Activated effector memory CD4-positive, alpha-beta T cell treated with anti-CD3 and anti-CD28 coated beads, Interleukin-2, amount 50 U/mL, for 16 hours (primary cell): ENCODE results near the gene ART5.
"Not testable (repeated sequence)": the region's sequence is repeated elsewhere in the genome, so short reads cannot be mapped to it uniquely, and the experiment has no call there.

Source experiments
- DNase-seq: peaks from one replicate; pipeline ENCODE4 v3.0.0-alpha.2; 2020

ART5 gene

GRCh38 chr11:3655547-3655946, 13.8 kb upstream of the ART5 start:
- no peak for DNase-seq

GRCh38 chr11:3652514-3652913, 10.7 kb upstream of the ART5 start:
- DNase-seq: not testable (repeated sequence)

DNA sequence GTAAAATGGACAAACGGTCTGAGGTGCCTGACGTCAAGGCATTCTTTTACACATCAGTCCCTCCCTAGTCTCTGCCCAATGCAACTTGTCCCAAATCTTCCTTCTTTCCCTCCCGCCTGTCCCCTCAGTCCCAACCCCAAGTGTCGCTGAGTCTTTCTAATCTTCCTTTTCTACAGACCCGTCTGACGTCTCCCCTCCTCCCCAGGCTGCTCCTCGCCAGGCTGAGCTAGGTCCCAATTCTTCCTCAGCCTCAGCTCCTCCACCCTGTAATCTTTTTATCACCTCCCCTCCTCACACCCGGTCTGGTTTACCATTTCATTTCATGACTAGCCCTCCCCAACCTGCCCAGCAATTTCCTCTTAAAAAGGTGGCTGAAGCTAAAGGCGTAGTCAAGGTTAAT, 7.6 kb upstream of the ART5 start:
- DNase-seq: not testable (repeated sequence)

GRCh38 chr11:3648843-3649242, 7.1 kb upstream of the ART5 start:
- not testable (repeated sequence) for DNase-seq

DNA sequence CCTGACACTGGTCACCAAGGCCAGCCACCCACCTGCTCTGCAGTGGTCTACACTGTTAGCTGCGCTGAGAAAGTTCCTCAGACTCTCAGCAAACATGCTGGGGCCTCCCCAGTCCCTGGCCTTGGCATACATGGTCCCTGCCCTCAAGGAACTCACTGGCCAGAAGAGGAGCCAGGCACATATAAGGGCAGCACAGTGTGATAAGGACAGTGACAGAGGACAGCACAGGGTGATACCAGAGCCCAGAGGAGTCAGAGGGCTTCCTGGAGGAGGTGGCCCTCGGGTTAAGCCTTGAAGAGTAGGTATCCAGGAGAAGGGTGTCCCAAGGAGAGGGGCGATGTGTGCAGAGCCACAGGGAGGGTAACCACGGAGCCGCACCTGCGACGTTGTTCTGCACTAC, 3.8 kb upstream of the ART5 start:
- no peak for DNase-seq

DNA sequence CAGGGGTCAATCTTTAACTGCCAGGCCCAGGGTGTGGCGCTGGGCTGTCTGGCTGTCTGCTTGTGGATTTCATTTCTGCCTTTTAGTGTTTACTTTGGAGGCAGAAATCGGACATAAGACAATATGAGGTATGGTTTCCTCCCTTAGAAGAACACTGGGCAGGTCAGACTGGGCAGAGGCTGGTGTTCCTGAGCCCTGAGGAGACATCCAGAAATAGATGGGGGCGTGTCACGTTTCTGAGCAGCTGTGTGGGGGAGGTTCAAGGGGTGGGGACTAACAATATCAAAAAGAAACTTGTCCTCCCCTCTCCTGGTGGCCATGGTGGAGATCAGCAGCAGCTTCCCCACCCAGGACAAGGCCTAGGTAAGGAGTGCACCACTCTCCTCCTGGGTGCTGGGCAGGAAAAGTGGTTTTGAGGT, 3.0 kb upstream of the ART5 start, which contains the start of gene ART1:
ART1 (plus strand) TSS at position 312 of the 419 bp plus-strand sequence. CDS start 14,086 bp downstream, outside the sequence.
- DNase-seq: no peak

- not testable (repeated sequence) for DNase-seq
Observed at GRCh38 chr11:3643102-3643546, 1.3 kb upstream of the ART5 start.

DNA sequence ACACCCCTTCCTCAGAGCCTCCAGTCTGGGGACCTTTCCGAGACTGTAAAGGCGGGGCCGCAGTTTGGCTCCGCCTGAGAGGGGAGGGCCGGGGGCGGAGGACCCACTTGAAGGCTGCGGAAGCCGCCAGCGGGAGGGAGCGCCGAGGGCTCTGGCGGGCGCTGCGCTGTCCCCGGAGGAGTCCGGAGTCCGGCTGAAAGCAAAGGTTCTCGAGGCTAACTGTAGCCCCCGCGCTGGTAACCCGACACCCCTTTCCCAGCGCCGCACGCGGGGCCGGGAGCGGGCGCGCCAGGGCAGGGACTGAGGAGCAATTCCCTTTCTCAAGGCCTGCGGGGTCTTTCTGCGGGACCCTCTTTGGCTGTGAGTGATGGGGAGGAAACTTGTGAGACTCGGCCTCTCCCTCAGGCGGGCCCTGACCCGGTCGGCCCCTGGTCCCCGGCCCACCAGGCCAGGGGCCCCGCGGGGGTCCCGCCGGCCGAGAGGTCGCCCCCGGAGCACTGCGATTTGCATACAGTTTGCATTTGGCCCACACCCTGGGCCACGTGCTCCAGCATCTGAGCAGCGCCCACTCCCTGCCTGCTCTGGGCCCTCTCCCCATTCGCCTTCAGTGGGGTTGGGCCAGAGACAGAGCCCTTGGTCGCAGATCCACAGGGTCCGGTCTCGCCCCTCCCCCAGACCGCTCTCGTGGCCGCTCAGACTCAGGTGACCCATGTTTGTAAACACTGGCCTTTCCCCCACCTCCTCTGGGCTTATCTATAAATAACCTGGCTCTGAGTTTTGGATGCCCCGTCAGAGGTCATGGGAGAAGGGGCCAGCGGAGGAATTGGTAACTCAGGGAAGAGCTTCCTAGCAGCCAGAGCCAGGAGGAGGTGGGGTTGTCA, 519 bp upstream of the ART5 start:
- DNase-seq: peak; percentile 84

GRCh38 chr11:3641191-3641590, 601 bp downstream of the ART5 start:
- DNase-seq: no peak

DNA sequence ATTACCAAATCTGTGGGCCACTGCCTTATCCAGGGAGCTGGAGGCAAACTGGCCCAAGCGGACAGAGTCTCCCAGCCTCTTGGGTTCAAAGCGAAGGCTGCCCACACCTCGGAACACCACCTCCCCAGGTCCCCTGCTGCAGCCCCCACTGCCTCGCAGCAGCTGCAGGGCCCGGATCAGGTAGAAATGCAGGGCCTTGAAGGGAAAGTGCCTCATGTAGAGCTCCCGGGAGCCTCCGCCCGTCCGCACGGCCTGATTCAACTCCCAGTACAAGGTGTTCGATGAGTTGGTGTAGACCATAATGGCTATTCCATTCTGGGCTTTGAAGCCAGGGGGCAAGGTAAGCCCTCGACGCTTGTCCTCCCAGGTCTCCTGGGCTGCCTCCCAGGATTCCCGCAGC, 2.0 kb downstream of the ART5 start:
- no peak for DNase-seq

DNA sequence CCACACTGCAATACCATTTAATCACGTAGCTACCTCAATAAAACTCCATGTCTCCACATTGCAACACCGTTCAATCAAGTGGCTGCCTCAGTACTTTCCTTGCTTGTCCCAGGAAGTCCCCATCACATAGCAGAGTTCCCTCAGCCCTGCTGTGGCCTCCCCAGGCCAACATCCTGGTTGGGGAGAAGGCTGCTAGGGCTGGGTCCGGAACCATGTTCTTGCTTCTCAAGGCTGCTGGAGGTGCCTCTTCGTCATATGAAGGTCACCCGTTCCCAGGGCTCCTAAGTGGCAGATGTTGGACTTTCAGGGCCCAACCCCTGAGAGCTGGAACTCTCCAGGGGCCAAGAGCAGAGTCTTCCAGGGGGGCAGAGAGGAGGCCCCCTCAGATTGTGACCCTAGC, 3.3 kb downstream of the ART5 start:
- DNase-seq: no peak

GRCh38 chr11:3637201-3637600, 4.6 kb downstream of the ART5 start:
- no peak for DNase-seq

DNA sequence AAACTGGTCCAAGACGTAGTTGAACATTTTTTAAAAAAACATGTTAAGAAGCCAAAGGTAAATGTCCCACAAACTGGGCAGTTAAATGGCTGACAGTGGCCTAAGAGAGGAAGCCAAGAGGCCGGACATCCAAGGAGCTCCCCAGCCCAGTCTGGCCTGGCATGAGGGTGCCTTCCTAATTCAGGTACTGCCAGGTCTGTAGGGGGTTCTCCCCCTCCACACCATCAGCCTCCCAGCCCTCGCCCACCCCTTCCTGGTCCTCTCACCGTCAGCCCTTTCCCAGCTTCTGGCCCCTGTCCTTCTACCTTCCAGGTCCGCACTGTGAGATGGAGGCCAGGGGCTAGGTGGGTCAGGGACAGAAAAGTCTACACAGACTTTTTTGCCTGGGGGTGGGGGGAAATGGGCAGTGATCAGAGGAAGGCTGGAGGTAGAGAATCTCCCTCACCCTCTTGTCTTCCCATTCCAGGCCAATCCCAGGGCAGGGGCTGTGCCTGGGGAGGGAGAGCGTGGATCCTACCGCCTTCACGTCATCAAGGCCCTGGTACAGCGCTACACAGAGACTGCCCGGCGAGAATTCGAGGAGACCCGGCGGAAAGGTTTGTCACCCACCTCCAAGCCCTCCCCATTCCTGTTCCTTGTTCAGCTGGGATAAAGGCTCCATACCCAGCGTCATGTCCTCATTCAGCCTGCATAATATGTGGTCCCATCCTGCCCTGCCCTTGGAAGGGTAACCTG, 6.0 kb downstream of the ART5 start:
- no peak for DNase-seq

GRCh38 chr11:3632070-3632660, 9.6 kb downstream of the ART5 start:
- DNase-seq: no peak

- DNase-seq: no peak
Observed at GRCh38 chr11:3631331-3631730, 10.5 kb downstream of the ART5 start.

- DNase-seq: no peak
Observed at GRCh38 chr11:3627291-3627690, 14.5 kb downstream of the ART5 start.

- no peak for DNase-seq
Observed at GRCh38 chr11:3626250-3626960, 15.4 kb downstream of the ART5 start.

DNA sequence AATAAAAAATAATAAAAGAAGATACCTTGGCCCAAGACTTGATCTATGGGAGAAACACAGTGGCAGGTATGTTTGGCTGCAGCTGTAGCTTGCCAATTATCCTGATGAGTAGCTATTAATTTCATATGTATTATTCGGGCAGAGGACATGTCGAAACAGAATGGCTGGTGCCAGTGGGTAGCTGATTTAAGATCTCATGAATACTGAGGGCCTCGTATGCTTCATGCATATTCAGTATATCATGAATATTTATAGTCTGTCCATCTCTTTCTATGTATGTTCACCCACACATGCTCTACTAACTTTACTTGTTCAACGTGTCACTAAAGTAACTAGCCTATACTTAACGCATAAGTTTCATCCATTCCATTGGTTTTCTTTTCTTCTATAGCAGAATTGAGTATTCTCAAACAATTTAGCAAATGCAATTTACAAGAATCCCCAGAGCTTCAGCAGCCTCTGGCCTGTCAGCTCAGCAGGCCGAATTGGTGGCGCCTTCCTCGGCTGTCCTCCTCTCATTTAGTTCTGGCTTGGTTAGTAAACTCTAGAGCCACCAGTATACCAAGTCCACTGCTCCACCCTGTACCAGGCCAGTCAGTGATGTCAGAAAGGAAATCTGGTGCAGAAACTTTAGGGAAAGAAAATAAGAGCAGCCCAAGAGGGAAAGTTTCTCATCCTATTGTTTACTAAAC, 17.9 kb downstream of the ART5 start:
- DNase-seq: no peak

DNA sequence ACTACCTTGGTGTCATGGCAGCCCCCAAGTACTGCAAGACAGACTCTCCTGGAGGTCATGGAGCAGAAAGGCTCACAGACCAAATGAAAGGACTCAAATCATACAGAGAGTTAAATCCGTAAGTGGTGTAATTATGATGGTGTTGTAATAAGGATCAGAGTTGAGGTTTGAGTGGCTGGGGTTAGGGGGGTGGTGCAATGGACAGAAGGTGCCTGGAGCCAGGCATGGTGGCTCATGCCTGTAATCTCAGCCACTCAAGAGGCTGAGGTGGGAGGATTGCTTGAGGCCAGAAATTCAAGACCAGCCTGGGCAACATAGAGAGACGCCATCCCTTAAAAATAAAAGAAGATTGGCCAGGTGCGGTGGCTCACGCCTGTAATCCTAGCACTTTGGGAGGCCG, 18.7 kb downstream of the ART5 start:
- DNase-seq: no peak

DNA sequence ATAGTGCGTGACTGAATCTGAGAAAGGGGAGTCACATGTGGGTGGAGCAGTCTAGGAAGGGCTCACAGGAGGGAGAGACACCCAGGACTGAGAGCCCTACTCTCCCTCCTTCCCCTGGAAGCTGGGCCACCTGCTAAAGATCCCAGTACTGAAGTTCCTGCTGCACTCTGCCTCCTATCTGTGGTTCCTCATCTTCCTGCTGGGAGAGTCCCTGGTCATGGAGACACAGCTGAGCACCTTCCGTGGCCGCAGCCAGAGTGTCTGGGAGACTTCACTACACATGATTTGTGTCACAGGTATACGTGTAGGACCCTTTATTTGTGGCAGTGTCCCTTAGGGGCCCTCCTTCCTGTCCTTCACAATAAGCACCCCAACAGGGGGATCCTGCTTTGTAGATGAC, 19.3 kb downstream of the ART5 start:
- DNase-seq: no peak

- DNase-seq: no peak
Observed at GRCh38 chr11:3617990-3618389, 23.8 kb downstream of the ART5 start.

DNA sequence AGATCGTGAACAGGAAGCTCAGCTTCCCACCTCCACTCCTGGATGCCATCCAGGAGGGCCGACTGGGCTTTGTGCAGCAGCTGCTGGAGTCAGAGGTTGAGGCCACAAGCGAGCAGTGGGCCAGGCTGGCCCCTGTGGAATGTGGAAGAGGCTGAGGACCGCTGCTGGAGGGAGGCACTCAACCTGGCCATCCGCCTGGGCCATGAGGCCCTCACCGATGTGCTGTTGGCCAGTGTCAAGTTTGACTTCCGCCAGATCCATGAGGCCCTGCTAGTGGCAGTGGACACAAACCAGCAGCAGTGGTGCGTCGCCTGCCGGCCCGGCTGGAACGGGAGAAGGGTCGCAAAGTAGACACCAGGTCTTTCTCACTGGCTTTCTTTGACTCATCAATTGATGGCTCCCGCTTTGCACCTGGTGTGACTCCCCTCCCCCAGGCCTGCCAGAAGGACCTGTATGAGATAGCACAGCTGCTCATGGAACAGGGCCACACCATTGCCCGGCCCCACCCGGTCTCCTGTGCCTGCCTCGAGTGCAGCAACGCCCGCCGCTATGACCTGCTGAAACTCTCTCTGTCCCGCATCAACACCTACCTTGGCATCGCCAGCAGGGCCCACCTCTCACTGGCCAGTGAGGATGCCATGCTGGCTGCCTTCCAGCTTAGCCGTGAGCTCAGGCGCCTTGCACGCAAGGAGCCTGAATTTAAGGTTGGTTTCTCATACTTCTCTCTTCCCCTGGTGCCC, 24.9 kb downstream of the ART5 start:
- DNase-seq: no peak
